ENCODE measurements around the gene PLET1. TPM values are rescaled to one million over a fixed set of nuclear protein-coding genes. Genes with fewer than 3 reads are reported as not detected.

Gene PLET1
- total and polyA plus RNA-seq, 9 of the 15 experiments (the other 6 are each of a cell fraction or from before 2014, with no cell fraction given): not detected

GRCh38 chr11:112296044-112296443, 35.4 kb upstream of the PLET1 start (continued):
- no peak for TF ChIP-seq XRCC5 (IDR thresholded peaks at IDR 0.05; ENCODE audit: low read depth, low read length)
- TF ChIP-seq CHD1 (IDR thresholded peaks at IDR 0.05; ENCODE audit: low read length): no peak
- peak; percentile 53; the same call in 1 of the 2 replicates for TF ChIP-seq USF1 (CRISPR knock-in tag; IDR thresholded peaks at IDR 0.05)
- TF ChIP-seq ZNF217 (CRISPR knock-in tag; IDR thresholded peaks at IDR 0.05): no peak
- TF ChIP-seq ZNF121 (CRISPR knock-in tag; conservative IDR thresholded peaks at IDR 0.05): no peak
- TF ChIP-seq POLR2A (conservative IDR thresholded peaks at IDR 0.05): no peak
- TF ChIP-seq MYC (IDR thresholded peaks at IDR 0.05; ENCODE audit: low read depth, low read length): no peak
- no peak for TF ChIP-seq MYC (CRISPR knock-in tag; IDR thresholded peaks at IDR 0.05; ENCODE audit: borderline replicate concordance, low read depth)

GRCh38 chr11:112294688-112295340, 34.2 kb upstream of the PLET1 start:
- H3K79me2 ChIP-seq (ENCODE audit: control insufficient read depth, insufficient read depth, low read length): no peaks in the 10 kb centered on the region
- ChIA-PET CTCF (ENCODE audit: low intra/inter-chr PET ratio) (no interaction called here), POLR2A (interaction anchor here (1.7 kb wide), 1 partner anchor 11 kb away, joined by 4 read pairs; no protein-coding TSS in a partner anchor)
- no peak overlapping the region for H3K4me2 ChIP-seq (ENCODE audit: insufficient read depth, low read length)
- no peaks in the 10 kb centered on the region for H3K36me3 ChIP-seq (ENCODE audit: control insufficient read depth, insufficient read depth, low read length)
- FAIRE-seq (no peak), ATAC-seq (no peak), DNase-seq (ENCODE audit: extremely low read depth in 1 of 4, low spot score in 3 of 4) (no peak)
- intact Hi-C loops (cut with micrococcal nuclease): no loop called here
- H4K20me1 ChIP-seq (replicated peaks; ENCODE audit: control insufficient read depth, insufficient read depth, low read length): 0 out of 2 replicates have a peak, but pooled peaks cover 6% of the 10 kb centered on the region
- H3K4me3 ChIP-seq: no peak overlapping the region
- no peak overlapping the region for H3K9ac ChIP-seq (ENCODE audit: insufficient read depth in 1 of 2, low read depth in 2 of 2, low read length in 2 of 2)
- H3K27ac ChIP-seq (ENCODE audit: extremely low read depth, low read depth, low read length): no peak overlapping the region
- WGBS (ENCODE audit: insufficient coverage, low coverage, missing lambda C conversion rate): 15% methylated on average over 3 of the region's 3 CpGs
- no peak overlapping the region for H2AFZ ChIP-seq (ENCODE audit: low read depth, low read length)
- H3K9me1 ChIP-seq (ENCODE audit: control insufficient read depth, insufficient read depth, low read length): no peaks in the 10 kb centered on the region
- TF ChIP-seq ZFPM2 (CRISPR knock-in tag; IDR thresholded peaks at IDR 0.05) (no peak), ZNF146 (CRISPR knock-in tag; IDR thresholded peaks at IDR 0.05; ENCODE audit: unreplicated experiment) (no peak), SPI1 (IDR thresholded peaks at IDR 0.05; ENCODE audit: borderline replicate concordance, low read depth, low read length) (peak; percentile 96)
- in situ Hi-C loops (cut with MboI): no loop called here
- no TSS peak for BruUV-seq (replicated peaks)
- H3K4me1 ChIP-seq (replicated peaks in 1 of 2; ENCODE audit: control insufficient read depth in 2 of 2, insufficient read depth in 2 of 2, low read length in 2 of 2): peaks cover 5 to 6% of the 10 kb centered on the region in 2 experiments; a peak in 4 of 5 replicates
- H3K27me3 ChIP-seq (ENCODE audit: control insufficient read depth in 2 of 2, insufficient read depth in 2 of 2, low read length in 2 of 2): peaks cover 0 to 17% of the 10 kb centered on the region in 2 experiments; a peak in 3 of 5 replicates
- H3K9me3 ChIP-seq (replicated peaks; ENCODE audit: control insufficient read depth, insufficient read depth, low read depth, low read length): no peaks in the 10 kb centered on the region
